H1 (cell line): Measurements from ENCODE around the gene RPRD2.
A peak's percentile ranks its signal among the peaks of the same experiment; 100 is the strongest.

Experiments
- ASH2L ChIP-seq: fragments of 200-600, 300-600 bp; sonication (generic); IDR thresholded peaks from one replicate; pipeline ENCODE4 v1.7.1; 2017; ENCODE audit warnings: low read length
- CHD1 ChIP-seq: IDR thresholded peaks from 2 replicates; pipeline ENCODE4 v1.6.1; 2012; ENCODE audit warnings: low read depth, low read length, improper control_type of control experiment
- CTCF ChIP-seq, 3 experiments: IDR thresholded peaks; 1 replicate in 2 of 3; 2 replicates in 1 of 3; pipeline versions ENCODE4 v1.5.1 to v1.6.1; 2011; ENCODE audit warnings: low read length in 3 of 3, mild to moderate bottlenecking in 3 of 3, inconsistent platforms in 2 of 3, low read depth in 1 of 3, moderate library complexity in 1 of 3; ENCODE audit not compliant: insufficient read depth in 1 of 3; ENCODE audit errors: control extremely low read depth in 1 of 3
- GTF2F1 ChIP-seq: IDR thresholded peaks from 2 replicates; pipeline ENCODE4 v1.6.1; 2012; ENCODE audit warnings: low read depth, low read length, improper control_type of control experiment, borderline replicate concordance
- RXRA ChIP-seq: IDR thresholded peaks from 2 replicates; pipeline ENCODE4 v1.6.1; 2011; ENCODE audit warnings: low read depth, mild to moderate bottlenecking, low read length, moderate library complexity; ENCODE audit not compliant: insufficient read depth
- TBP ChIP-seq: IDR thresholded peaks from 2 replicates; pipeline ENCODE4 v1.6.1; 2011; ENCODE audit warnings: low read depth, low read length, improper control_type of control experiment
- YY1 ChIP-seq: IDR thresholded peaks from 2 replicates; pipeline ENCODE4 v1.6.1; 2011; ENCODE audit warnings: low read depth, mild to moderate bottlenecking, low read length

- TF ChIP-seq CTCF (IDR thresholded peaks at IDR 0.05; ENCODE audit: control extremely low read depth in 1 of 3, insufficient read depth in 1 of 3, low read depth in 1 of 3, low read length in 3 of 3) = no peak
- peak; percentile 90 for TF ChIP-seq TBP
- no peak for TF ChIP-seq CHD1
- no peak for TF ChIP-seq RXRA
- TF ChIP-seq ASH2L = peak; percentile 96
- peak; percentile 82; the same call in 1 of the 2 replicates for TF ChIP-seq GTF2F1
- peak; percentile 82 for TF ChIP-seq YY1
Measured at GRCh38 chr1:150486966-150487762, 123.2 kb downstream of the RPRD2 start, which contains the start of gene TARS2.
